Measurements from ENCODE around the gene FZR1. TPM values are rescaled to one million over a fixed set of nuclear protein-coding genes. Genes with fewer than 3 reads are reported as not detected.
"Not testable (repeated sequence)": the region's sequence is repeated elsewhere in the genome, so short reads cannot be mapped to it uniquely, and the experiment has no call there.

The FZR1 gene
- total RNA-seq, 1 donor from 2014 or later = 16.4 TPM

- H3K36me3 ChIP-seq = no peaks in the 10 kb centered on the region
- DNase-seq (ENCODE audit: low spot score) = peak; percentile 98
- H3K4me3 ChIP-seq = peak within 1 kb of the TSS; percentile 70
- H4K20me1 ChIP-seq (ENCODE audit: low read depth) = peaks cover 27% of the 10 kb centered on the region
- H2AFZ ChIP-seq (replicated peaks) = peak within 1 kb of the TSS; percentile 84
- Mint-ChIP-seq H3K9me3 (peaks cover 2% of the 10 kb centered on the region), H3K36me3 (no peaks in the 10 kb centered on the region), H3K4me1 (peaks cover 24% of the 10 kb centered on the region), H3K27me3 (ENCODE audit: insufficient read depth, low read depth) (peaks cover 5% of the 10 kb centered on the region), H3K4me3 (peak within 1 kb of the TSS; percentile 98), H3K27ac (peak within 1 kb of the TSS; percentile 54)
- TF ChIP-seq EZH2phosphoT487 (IDR thresholded peaks at IDR 0.05) (no peak), CTCF (IDR thresholded peaks at IDR 0.05) (no peak), EZH2 (IDR thresholded peaks at IDR 0.05) (no peak)
- peak within 1 kb of the TSS; percentile 86 for H3K4me2 ChIP-seq
- H3K9me3 ChIP-seq (ENCODE audit: low read depth) = no peaks in the 10 kb centered on the region
- H3K9ac ChIP-seq = peak within 1 kb of the TSS; percentile 39
- H3K79me2 ChIP-seq (ENCODE audit: low read depth) = peaks cover 11% of the 10 kb centered on the region
- peaks cover 14% of the 10 kb centered on the region for H3K27me3 ChIP-seq
- H3F3A ChIP-seq (ENCODE audit: low read depth) = no peaks in the 10 kb centered on the region
- H3K27ac ChIP-seq = no peak within 1 kb of the TSS
- H3K4me1 ChIP-seq = no peaks in the 10 kb centered on the region
Observed at GRCh38 chr19:3557461-3558248, 51.5 kb downstream of the FZR1 start, which contains the start of gene MFSD12. MFSD12 (minus strand) TSS chr19:3557586; CDS start chr19:3557403, 183 bp downstream.

- no peak overlapping the region for H3K4me2 ChIP-seq
- H3K79me2 ChIP-seq (ENCODE audit: low read depth) = no peaks in the 10 kb centered on the region
- H3F3A ChIP-seq (ENCODE audit: low read depth) = no peaks in the 10 kb centered on the region
- H3K27ac ChIP-seq = no peak overlapping the region
- H3K4me3 ChIP-seq = no peak overlapping the region
- H3K36me3 ChIP-seq = no peaks in the 10 kb centered on the region
- no peaks in the 10 kb centered on the region for H4K20me1 ChIP-seq (ENCODE audit: low read depth)
- no peak for DNase-seq (ENCODE audit: low spot score)
- H3K4me1 Mint-ChIP-seq = peaks cover 4% of the 10 kb centered on the region
- no peaks in the 10 kb centered on the region for H3K9me3 ChIP-seq (ENCODE audit: low read depth)
- no peaks in the 10 kb centered on the region for H3K36me3 Mint-ChIP-seq
- H2AFZ ChIP-seq (replicated peaks) = no peak overlapping the region
- H3K4me3 Mint-ChIP-seq = no peak overlapping the region
- no peak overlapping the region for H3K27ac Mint-ChIP-seq
- H3K4me1 ChIP-seq = no peaks in the 10 kb centered on the region
- TF ChIP-seq EZH2 (IDR thresholded peaks at IDR 0.05) (no peak), EZH2phosphoT487 (IDR thresholded peaks at IDR 0.05) (no peak), CTCF (IDR thresholded peaks at IDR 0.05) (no peak)
- H3K9me3 Mint-ChIP-seq = no peaks in the 10 kb centered on the region
- H3K9ac ChIP-seq = no peak overlapping the region
- H3K27me3 Mint-ChIP-seq (ENCODE audit: insufficient read depth, low read depth) = peaks cover 6% of the 10 kb centered on the region
- peaks cover 1% of the 10 kb centered on the region for H3K27me3 ChIP-seq
Observed at GRCh38 chr19:3563709-3564524, 57.8 kb downstream of the FZR1 start.

GRCh38 chr19:3565139-3565538, 59.0 kb downstream of the FZR1 start:
- TF ChIP-seq EZH2 (IDR thresholded peaks at IDR 0.05) (no peak), EZH2phosphoT487 (IDR thresholded peaks at IDR 0.05) (no peak), CTCF (IDR thresholded peaks at IDR 0.05) (no peak)
- Histone ChIP-seq H3K27ac (no peak overlapping the region), H3K9me3 (ENCODE audit: low read depth) (no peaks in the 10 kb centered on the region), H3F3A (ENCODE audit: low read depth) (no peaks in the 10 kb centered on the region), H3K27me3 (no peaks in the 10 kb centered on the region), H3K9ac (no peak overlapping the region), H2AFZ (replicated peaks) (no peak overlapping the region), H4K20me1 (ENCODE audit: low read depth) (no peaks in the 10 kb centered on the region), H3K79me2 (ENCODE audit: low read depth) (no peaks in the 10 kb centered on the region), H3K36me3 (no peaks in the 10 kb centered on the region), H3K4me1 (no peaks in the 10 kb centered on the region), H3K4me3 (no peak overlapping the region), H3K4me2 (no peak overlapping the region)
- peaks cover 7% of the 10 kb centered on the region for H3K27me3 Mint-ChIP-seq (ENCODE audit: insufficient read depth, low read depth)
- no peaks in the 10 kb centered on the region for H3K9me3 Mint-ChIP-seq
- H3K36me3 Mint-ChIP-seq = no peaks in the 10 kb centered on the region
- peak overlapping the region; percentile 33 for H3K27ac Mint-ChIP-seq
- H3K4me1 Mint-ChIP-seq = peaks cover 6% of the 10 kb centered on the region
- peak overlapping the region; percentile 69 for H3K4me3 Mint-ChIP-seq
- DNase-seq (ENCODE audit: low spot score) = no peak

GRCh38 chr19:3570042-3570441, 63.9 kb downstream of the FZR1 start:
- H3K9me3 Mint-ChIP-seq; H3K4me1 ChIP-seq; H3K9ac ChIP-seq; H3K27me3 ChIP-seq; H3K4me2 ChIP-seq; H3K27ac ChIP-seq; H3K27me3 Mint-ChIP-seq (ENCODE audit: insufficient read depth, low read depth); H3K79me2 ChIP-seq (ENCODE audit: low read depth); H2AFZ ChIP-seq (replicated peaks); H3K36me3 ChIP-seq; H3K27ac Mint-ChIP-seq; H3K9me3 ChIP-seq (ENCODE audit: low read depth); H3K4me3 Mint-ChIP-seq; H3K36me3 Mint-ChIP-seq; H3K4me3 ChIP-seq; DNase-seq (ENCODE audit: low spot score): not testable (repeated sequence)
- Histone ChIP-seq H4K20me1 (ENCODE audit: low read depth) (peaks cover 22% of the 10 kb centered on the region), H3F3A (ENCODE audit: low read depth) (peaks cover 20% of the 10 kb centered on the region)
- peaks cover 21% of the 10 kb centered on the region for H3K4me1 Mint-ChIP-seq
